HUES64 (cell line): ENCODE data around the gene SYT8.
"Not testable (repeated sequence)": the region's sequence is repeated elsewhere in the genome, so short reads cannot be mapped to it uniquely, and the experiment has no call there.

Source experiments
- H3K27ac ChIP-seq: 2 replicates; pipeline ENCODE4 v1.7.0; 2013; ENCODE audit warnings: low read depth, low read length, inconsistent platforms
- H3K27me3 ChIP-seq: 2 replicates; pipeline ENCODE4 v1.6.1; 2013; ENCODE audit warnings: mild to moderate bottlenecking, low read length; ENCODE audit not compliant: insufficient read depth
- H3K36me3 ChIP-seq: 2 replicates; pipeline ENCODE4 v1.6.1; 2013; ENCODE audit warnings: mild to moderate bottlenecking, low read length; ENCODE audit not compliant: insufficient read depth
- H3K4me1 ChIP-seq: 2 replicates; pipeline ENCODE4 v1.6.1; 2013; ENCODE audit warnings: mild to moderate bottlenecking, low read length, moderate library complexity; ENCODE audit not compliant: insufficient read depth
- H3K4me3 ChIP-seq: 2 replicates; pipeline ENCODE4 v1.5.1; 2013; ENCODE audit warnings: mild to moderate bottlenecking, low read length, moderate library complexity
- H3K9ac ChIP-seq: 2 replicates; pipeline ENCODE4 v1.6.1; 2013; ENCODE audit warnings: mild to moderate bottlenecking, low read depth, low read length
- H3K9me3 ChIP-seq: 2 replicates; pipeline ENCODE4 v1.6.1; 2013; ENCODE audit warnings: low read depth, low read length; ENCODE audit not compliant: insufficient read depth
- WGBS: fragments of 150-250, 120-280 bp; methylation state at CpG from one replicate; pipeline ENCODE4 v1.1.7; 2013; ENCODE audit warnings: missing lambda C conversion rate; 5-methylcytosine and 5-hydroxymethylcytosine counted together

Gene SYT8

DNA sequence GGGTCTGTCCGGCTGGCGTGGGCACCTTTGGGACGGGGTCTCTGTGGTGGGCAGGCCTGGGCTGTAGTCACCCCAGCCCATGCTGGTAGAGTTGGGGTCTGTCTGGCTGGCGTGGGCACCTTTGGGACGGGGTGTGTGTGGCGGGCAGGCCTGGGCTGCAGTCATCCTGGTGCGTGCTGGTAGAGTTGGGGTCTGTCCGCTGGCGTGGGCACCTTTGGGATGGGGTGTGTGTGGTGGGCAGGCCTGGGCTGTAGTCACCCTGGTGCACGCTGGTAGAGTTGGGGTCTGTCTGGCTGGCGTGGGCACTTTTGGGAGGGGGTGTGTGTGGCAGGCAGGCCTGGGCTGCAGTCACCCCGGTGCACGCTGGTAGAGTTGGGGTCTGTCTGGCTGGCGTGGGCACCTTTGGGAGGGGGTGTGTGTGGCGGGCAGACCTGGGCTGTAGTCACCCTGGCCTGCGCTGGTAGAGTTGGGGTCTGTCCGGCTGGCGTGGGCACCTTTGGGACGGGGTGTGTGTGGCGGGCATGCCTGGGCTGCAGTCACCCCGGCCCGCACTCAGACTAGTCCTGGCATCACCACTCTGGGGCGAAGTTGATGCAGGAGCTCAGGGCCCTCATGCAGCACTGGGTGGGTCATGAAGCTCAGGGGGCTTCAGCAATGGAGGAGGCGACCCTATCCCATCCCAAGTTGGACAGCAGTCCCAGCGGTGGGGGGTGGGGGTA, 37.6 kb downstream of the SYT8 start:
- Histone ChIP-seq H3K9ac (no peak overlapping the region), H3K4me1 (no peaks in the 10 kb centered on the region), H3K36me3 (no peaks in the 10 kb centered on the region), H3K27me3 (no peaks in the 10 kb centered on the region), H3K27ac (no peak overlapping the region), H3K4me3 (no peak overlapping the region), H3K9me3 (no peaks in the 10 kb centered on the region)
- 90% methylated on average over 25 of the region's 25 CpGs for WGBS

DNA sequence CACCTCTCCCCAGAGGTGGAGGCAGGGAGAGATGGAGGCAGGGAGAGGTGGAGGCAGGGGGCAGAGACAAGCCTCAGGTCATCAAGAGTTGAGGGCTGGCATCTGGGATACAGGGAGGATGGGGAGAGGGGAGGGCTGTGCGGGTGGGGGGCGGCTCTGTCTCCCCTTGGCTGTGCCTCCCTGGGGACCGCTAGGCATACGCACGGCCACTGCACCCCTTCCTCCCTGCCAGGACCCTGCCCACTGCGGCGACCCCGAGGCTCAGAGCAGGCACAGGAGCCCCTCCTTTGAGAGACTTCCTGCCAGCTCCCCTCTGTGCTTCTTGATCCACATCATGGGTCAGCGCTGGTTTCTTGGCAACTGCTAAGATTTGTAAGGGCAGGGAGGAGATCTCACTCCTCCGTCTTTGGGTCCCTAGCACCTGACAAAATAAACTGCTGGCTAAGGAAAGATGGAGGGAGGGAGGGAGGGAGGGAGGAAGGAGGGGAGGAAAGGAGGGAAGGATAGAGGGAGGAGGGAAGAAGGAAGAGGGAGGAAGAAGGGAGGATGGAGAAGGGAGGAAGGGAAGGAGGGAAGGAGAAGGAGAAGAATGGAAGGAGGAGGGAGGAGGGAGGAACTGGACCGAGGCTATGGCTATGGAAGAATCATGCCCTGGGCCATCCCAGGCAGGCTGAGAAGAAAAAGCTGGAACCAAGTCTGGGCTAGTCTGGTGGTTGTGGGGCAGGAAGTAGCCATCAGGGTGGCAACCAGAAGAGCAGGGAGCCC, 38.4 kb downstream of the SYT8 start:
- H3K36me3 ChIP-seq, result no peaks in the 10 kb centered on the region
- H3K4me1 ChIP-seq, result no peaks in the 10 kb centered on the region
- H3K27ac ChIP-seq, result no peak overlapping the region
- no peak overlapping the region for H3K9ac ChIP-seq
- H3K27me3 ChIP-seq, result no peaks in the 10 kb centered on the region
- no peaks in the 10 kb centered on the region for H3K9me3 ChIP-seq
- no peak overlapping the region for H3K4me3 ChIP-seq
- WGBS, result 79% methylated on average over 11 of the region's 11 CpGs

DNA sequence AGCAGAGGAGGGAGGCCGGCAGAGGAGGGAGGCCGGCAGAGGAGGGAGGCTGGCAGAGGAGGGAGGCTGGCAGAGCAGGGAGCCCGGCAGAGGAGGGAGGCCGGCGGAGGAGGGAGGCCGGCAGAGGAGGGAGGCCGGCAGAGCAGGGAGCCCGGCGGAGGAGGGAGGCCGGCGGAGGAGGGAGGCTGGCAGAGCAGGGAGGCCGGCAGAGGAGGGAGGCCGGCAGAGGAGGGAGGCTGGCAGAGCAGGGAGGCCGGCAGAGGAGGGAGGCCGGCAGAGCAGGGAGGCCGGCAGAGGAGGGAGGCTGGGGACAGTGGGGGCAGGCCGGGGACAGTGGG, 39.0 kb downstream of the SYT8 start:
- H3K9me3 ChIP-seq, H3K9ac ChIP-seq, H3K27me3 ChIP-seq, H3K4me3 ChIP-seq, H3K4me1 ChIP-seq, H3K36me3 ChIP-seq, H3K27ac ChIP-seq: not testable (repeated sequence)
- 87% methylated on average over 16 of the region's 17 CpGs for WGBS

DNA sequence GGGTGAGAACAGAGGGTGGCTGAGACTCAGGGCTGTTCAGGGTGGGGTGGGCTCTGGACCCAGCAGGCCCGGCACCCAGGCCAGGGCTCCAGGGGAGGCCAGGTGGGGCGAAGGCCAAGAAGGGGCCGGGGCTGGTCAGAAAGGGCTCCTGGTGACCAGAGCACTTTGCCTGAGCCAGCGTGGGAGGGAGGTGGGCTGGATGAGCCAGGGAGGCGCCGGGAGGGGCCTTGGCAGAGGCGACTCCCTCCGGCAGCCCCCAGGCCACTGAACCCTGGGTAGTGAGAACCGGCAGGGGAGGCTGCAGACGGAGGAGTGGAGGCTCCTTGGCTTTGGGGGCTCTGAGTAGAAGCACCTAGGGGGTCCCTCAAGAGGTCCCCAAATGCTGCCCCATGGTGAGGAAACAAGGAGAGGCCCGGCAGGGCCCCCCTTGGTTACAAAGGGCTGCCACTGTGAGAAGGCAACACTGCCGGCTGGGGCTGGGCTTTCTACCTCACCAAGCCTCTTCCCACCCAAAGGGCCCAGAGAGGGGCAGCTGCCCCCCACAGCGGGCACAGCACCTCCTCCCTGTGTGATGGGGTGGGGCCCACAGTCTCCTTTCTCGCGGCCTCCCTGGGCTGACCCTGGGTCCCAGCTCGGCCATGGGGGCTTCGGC, 39.8 kb downstream of the SYT8 start:
- not testable (repeated sequence) for H3K4me3 ChIP-seq, H3K4me1 ChIP-seq, H3K27me3 ChIP-seq, H3K36me3 ChIP-seq, H3K27ac ChIP-seq, H3K9me3 ChIP-seq, H3K9ac ChIP-seq
- 83% methylated on average over 17 of the region's 17 CpGs for WGBS

DNA sequence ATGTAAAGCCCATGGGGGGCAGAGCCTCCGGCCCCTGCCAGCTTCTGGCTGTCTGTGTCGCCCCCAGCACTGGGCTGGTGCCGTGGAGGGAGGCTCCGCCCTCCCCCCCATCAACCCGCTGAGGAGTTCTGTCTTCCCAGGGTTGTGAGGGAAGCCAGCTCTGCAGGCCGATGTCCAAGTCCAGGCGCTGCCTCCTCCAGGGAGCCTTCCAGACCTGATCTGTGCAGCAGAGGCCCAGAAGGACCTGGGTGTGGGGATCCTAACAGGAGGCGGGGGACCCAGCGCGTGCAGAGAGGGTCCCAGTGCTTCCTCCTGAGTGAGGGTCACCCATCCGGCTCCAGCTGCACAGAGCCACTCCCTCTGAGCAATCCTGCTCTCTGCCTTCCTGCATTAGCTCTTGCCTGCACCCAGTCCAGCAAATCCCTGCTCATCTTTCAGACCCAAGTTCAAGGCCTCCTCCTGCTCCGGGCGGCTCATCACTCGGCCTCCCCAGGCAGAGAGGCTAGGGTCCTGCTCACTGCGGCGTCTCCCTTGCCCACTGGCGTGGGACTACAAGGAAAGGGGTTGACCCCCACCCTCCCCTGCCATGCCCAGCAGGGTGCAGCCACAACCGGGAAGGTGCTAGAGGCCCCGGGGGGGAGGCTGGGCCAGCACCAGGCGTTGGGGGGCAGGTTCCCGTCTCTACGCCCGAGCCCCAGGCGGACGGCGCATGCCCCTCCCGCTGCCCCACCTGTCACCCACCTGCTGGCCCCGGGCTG, 40.5 kb downstream of the SYT8 start:
- no peak overlapping the region for H3K27ac ChIP-seq
- H3K27me3 ChIP-seq, result no peaks in the 10 kb centered on the region; the same call in 1 of the 2 replicates
- no peaks in the 10 kb centered on the region for H3K9me3 ChIP-seq
- H3K9ac ChIP-seq, result no peak overlapping the region
- 84% methylated on average over 27 of the region's 28 CpGs for WGBS
- H3K36me3 ChIP-seq, result no peaks in the 10 kb centered on the region
- no peak overlapping the region for H3K4me3 ChIP-seq
- no peaks in the 10 kb centered on the region for H3K4me1 ChIP-seq

DNA sequence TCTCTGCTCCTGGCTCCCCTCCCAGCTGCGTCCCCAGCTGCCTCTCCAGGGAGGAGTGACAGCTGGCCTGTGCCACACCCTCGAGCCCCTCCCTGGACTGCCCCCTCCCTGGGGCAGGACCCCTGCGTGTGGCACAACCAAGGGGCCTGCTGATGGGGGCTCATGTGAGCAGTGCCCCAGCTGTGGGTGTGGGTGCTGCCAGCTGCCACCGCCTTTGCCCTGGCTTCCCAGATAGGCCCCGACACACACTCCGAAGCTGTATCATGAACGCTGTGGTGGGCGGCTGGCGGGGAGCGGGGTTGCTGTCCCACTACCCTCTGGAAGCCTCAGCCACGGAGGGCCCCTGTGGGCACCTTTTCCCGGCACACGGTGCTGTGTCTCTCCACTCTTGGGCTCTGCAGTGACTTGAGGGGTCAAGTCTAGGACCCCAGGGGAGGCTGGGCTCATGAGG, 41.1 kb downstream of the SYT8 start:
- H3K9ac ChIP-seq, H3K4me1 ChIP-seq, H3K27ac ChIP-seq, H3K4me3 ChIP-seq, H3K27me3 ChIP-seq, H3K36me3 ChIP-seq, H3K9me3 ChIP-seq: not testable (repeated sequence)
- WGBS, result 83% methylated on average over 13 of the region's 13 CpGs

DNA sequence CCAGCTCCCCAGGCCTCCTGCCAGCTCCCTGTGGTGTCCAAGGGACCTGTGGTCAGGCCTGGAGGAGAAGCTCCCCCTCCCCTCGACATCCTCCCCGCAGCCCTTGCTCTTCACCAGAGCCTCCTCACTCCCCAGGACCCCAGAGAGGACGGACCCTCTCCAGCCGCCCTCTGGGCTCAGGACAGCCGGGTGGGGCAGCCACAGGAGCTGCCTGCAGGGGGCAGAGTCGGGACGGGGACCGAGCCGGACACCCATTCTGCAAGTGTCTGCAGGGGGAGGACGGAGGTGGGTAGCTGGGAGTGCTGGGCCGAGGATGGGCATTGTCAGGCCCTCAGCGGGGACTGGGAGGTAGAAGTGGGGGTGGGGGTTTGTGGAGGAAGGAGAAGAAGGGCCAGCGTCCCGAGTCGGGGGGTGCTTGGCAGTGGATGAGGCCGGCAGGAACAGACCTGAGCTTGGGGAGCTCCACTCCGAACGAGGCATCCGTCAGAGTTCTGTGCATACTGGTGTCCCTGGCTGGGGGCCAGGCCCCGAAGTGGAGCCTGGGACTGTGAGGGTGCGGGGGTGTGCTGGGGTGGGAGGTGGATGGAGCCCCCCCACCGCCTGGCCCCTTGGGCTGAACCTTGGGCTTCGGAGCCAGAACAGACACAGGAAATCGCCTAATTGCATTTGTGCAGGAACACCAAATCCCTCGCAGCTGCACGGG, 41.7 kb downstream of the SYT8 start:
- WGBS, result 43% methylated on average over 26 of the region's 26 CpGs
- no peak overlapping the region for H3K27ac ChIP-seq
- H3K27me3 ChIP-seq, result no peaks in the 10 kb centered on the region; the same call in 1 of the 2 replicates
- no peak overlapping the region for H3K4me3 ChIP-seq
- no peak overlapping the region for H3K9ac ChIP-seq
- no peaks in the 10 kb centered on the region for H3K4me1 ChIP-seq
- H3K9me3 ChIP-seq, result no peaks in the 10 kb centered on the region
- no peaks in the 10 kb centered on the region for H3K36me3 ChIP-seq

DNA sequence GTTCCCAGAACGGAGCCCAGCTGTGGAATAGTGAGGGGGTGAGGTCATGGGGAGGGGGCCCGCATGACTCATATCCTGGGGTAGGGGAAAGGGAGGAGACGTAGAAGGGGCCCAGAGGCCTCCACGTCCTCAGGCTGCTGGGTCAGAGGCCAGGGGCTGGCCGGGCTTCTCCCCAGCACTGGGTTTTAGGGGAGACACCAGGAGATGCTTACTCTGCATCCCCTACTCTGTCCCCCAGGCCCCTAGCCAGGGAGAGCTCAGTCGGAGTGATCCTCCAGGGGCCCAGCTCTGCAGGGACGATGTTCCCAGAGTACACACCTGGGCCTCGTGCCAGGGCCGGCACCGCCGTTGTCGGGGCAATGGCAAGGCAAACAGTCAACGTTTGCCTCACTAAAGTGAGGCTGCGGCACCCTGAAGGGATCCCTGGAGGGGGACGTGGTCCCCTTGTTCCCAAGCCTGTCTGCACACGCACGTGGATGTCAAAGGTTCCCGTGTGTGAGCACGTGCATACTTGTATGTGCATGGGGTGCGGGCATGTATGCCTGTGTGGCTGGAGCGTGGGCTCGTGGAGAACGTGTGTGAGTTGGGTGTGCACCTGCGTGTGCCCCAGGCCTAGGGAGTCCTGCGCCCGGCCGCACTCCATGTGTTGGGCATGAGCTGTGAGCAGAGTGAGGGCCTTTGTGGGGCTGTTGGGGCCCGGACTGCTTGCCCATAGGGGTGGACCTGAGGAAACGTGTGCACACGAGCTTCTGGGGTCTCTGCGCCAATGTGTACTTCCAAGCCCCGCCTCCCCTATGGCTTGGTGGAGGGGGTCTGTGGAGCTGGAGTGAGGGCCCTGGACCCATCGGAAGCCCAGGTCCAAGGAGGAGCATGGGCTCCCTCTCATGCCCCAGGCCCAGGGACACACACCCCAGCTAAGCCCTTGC, 42.7 kb downstream of the SYT8 start:
- Histone ChIP-seq H3K4me3 (no peak overlapping the region), H3K4me1 (no peaks in the 10 kb centered on the region), H3K36me3 (no peaks in the 10 kb centered on the region), H3K27me3 (no peaks in the 10 kb centered on the region; the same call in 1 of the 2 replicates), H3K9me3 (no peaks in the 10 kb centered on the region), H3K27ac (no peak overlapping the region), H3K9ac (no peak overlapping the region)
- 87% methylated on average over 33 of the region's 33 CpGs for WGBS

DNA sequence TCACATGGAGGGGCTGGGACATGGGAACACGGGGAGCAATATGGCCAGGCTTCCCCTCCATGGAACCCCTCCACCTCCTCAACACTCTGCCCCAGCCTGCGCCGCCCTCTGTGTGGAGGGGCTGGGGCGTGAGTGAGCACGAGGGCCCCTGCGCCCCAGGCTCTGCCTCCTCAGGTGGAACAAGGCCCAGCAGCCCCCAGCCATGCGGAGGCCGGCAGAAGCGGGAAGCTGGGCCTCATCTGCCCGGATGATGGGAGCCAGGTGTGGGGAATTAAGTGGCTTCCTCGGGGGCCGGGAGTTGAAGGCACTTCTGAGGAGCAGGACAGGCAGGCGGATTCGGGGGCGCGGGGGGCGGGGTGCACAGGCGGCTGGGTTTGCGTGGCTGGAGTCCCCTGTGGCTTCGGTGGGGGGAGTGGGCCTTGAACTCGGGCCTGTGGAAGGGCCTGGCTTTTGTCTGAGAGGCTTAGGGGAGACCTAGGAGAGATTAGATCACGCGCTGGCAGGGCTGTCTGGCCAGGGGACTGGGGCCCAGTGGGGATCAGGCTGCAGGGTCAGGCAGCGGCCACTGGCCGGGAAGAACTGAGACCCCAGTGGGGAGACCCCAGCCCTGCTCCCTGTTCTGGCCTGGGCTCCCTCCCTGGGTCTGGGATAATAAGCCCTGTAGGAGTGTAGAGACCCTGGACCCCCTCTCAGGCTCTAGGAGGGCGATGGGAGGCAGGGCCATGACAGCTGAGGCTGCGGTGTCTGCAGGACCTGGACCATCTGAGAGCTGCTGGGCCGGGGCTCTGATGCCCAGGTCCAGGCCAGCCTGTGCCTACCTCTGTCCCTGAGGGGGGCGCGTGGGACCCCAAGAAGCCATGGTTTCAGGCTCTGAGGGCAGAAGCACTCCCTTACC, 43.6 kb downstream of the SYT8 start:
- no peaks in the 10 kb centered on the region for H3K9me3 ChIP-seq
- H3K4me3 ChIP-seq, result no peak overlapping the region
- no peak overlapping the region for H3K27ac ChIP-seq
- H3K36me3 ChIP-seq, result no peaks in the 10 kb centered on the region
- H3K9ac ChIP-seq, result no peak overlapping the region
- H3K4me1 ChIP-seq, result peaks cover 3% of the 10 kb centered on the region; the same call in 1 of the 2 replicates
- 93% methylated on average over 30 of the region's 30 CpGs for WGBS
- H3K27me3 ChIP-seq, result no peaks in the 10 kb centered on the region; the same call in 1 of the 2 replicates
